Measurements from ENCODE around the gene UBE2O. TPM values are rescaled to one million over a fixed set of nuclear protein-coding genes. Genes with fewer than 3 reads are reported as not detected.

Gene UBE2O
- total RNA-seq, 1 experiment from 2014 or later = 19.5 TPM

GRCh38 chr17:76492123-76492988, 39.4 kb upstream of the UBE2O start:
- Mint-ChIP-seq H3K27me3 (ENCODE audit: insufficient read depth, unreplicated experiment) (no peaks in the 10 kb centered on the region), H3K9me3 (ENCODE audit: unreplicated experiment) (no peaks in the 10 kb centered on the region), H3K4me3 (ENCODE audit: unreplicated experiment) (no peak overlapping the region), H3K4me1 (ENCODE audit: insufficient read depth, unreplicated experiment) (peaks cover 13% of the 10 kb centered on the region), H3K36me3 (ENCODE audit: insufficient read depth, unreplicated experiment) (no peaks in the 10 kb centered on the region), H3K27ac (ENCODE audit: low read depth, unreplicated experiment) (no peak overlapping the region)
- intact Hi-C loops (cut with micrococcal nuclease) = no loop called here
- POLR2A ChIA-PET = interaction anchor here (0.5 to 1.1 kb wide), 4 partner anchors 64 to 387 kb away, joined by 3 to 5 read pairs (median 4); partner anchors contain the start of gene UBALD2
- TF ChIP-seq CTCF (IDR thresholded peaks at IDR 0.05; ENCODE audit: unreplicated experiment) = no peak
- CTCF ChIA-PET = interaction anchor here (0.5 to 3.2 kb wide), 6 partner anchors 15 to 371 kb away, joined by 3 to 10 read pairs (median 4); partner anchors contain the start of gene AANAT
- DNase-seq (ENCODE audit: unreplicated experiment) = no peak
- no TSS peak for BruUV-seq (replicated peaks)

DNA sequence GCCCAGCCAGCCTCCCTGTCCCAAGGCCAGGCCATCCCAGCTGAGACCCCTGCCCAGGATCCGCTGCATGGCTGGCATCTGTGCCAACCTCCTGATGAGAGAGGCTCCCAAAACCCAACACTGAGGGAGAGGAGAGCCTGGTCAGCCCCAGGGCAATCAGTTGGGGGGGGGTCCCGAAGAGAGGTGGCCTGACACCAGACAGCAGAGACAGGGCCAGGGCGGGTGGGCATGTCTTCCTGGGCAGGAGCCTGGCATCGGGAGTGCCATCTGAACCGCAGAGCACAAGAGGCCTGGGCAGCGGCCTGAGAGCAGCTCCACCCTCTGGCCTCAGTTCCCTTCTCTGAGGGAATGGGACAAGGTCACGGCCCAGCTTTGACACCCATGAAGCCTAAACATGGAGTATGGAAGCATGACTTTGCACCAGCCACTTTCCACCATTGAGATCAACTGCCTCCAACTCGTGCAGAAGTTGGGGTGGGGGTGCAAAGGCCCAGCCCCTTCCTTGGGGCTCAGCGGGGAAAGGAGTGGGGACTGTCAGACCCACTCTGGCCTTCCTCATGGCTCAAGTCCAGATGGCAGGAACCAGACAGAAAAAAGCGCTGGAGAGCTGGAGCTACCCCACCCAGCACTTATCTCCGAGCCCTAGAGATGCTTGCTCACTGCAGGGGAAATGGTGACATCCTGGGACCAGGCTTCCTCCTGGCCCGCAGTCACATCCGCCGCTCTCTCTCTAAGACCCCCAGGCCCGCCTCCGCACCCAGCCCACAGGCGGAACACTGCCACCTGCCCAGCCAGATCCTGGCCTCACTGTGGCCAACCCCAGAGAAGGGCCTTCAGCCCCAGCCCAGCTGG, 38.5 kb upstream of the UBE2O start:
- DNase-seq (ENCODE audit: unreplicated experiment) = no peak
- Mint-ChIP-seq H3K4me1 (ENCODE audit: insufficient read depth, unreplicated experiment) (peaks cover 12% of the 10 kb centered on the region), H3K4me3 (ENCODE audit: unreplicated experiment) (no peak overlapping the region), H3K27me3 (ENCODE audit: insufficient read depth, unreplicated experiment) (no peaks in the 10 kb centered on the region), H3K9me3 (ENCODE audit: unreplicated experiment) (no peaks in the 10 kb centered on the region), H3K27ac (ENCODE audit: low read depth, unreplicated experiment) (no peak overlapping the region), H3K36me3 (ENCODE audit: insufficient read depth, unreplicated experiment) (peaks cover 4% of the 10 kb centered on the region)
- ChIA-PET POLR2A (interaction anchor here (7.8 kb wide), 1 partner anchor 9 kb away, joined by 53 read pairs; the partner anchor contains the start of gene RHBDF2), CTCF (interaction anchor here (0.6 to 3.2 kb wide), 7 partner anchors 11 to 94 kb away, joined by 3 to 10 read pairs (median 3); partner anchors contain the start of gene AANAT)
- TF ChIP-seq CTCF (IDR thresholded peaks at IDR 0.05; ENCODE audit: unreplicated experiment) = no peak
- BruUV-seq (replicated peaks) = no TSS peak
- intact Hi-C loops (cut with micrococcal nuclease) = no loop called here

DNA sequence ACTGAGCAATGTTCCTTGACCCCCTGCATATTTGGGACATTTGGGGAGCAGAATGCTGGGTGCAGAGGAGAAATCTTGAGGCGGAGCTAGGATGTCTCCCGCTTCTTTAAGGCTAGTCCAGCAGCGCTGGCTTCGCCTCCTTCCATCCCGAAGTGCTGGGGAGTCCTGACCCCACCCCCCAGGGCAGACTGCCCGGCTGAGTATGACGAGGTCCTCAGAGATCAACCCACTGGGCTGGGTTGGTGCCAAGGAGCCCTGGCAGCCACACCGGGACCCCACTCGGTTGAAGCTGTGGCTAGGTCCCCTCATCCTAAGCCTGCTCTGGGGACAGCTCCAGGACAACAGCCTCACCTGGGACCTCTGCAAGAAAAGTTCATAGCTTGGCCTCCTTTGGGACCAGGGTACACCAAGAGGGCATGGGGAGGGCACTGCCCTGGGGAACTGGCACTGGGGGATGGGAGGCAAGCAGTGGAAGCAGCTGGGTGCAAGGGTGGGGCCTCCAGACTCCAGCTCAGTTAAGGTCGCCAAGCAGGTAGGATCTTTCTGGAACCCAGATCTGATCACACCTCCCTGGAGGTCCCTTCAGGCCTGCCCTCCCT, 37.3 kb upstream of the UBE2O start:
- POLR2A ChIA-PET = interaction anchor here (7.8 kb wide), 1 partner anchor 10 kb away, joined by 53 read pairs; the partner anchor contains the start of gene RHBDF2
- peaks cover 4% of the 10 kb centered on the region for H3K36me3 Mint-ChIP-seq (ENCODE audit: insufficient read depth, unreplicated experiment)
- CTCF ChIA-PET = interaction anchor here (0.6 to 3.2 kb wide), 6 partner anchors 12 to 100 kb away, joined by 3 to 10 read pairs (median 3); partner anchors contain the start of gene AANAT
- no peaks in the 10 kb centered on the region for H3K27me3 Mint-ChIP-seq (ENCODE audit: insufficient read depth, unreplicated experiment)
- H3K27ac Mint-ChIP-seq (ENCODE audit: low read depth, unreplicated experiment) = no peak overlapping the region
- peaks cover 12% of the 10 kb centered on the region for H3K4me1 Mint-ChIP-seq (ENCODE audit: insufficient read depth, unreplicated experiment)
- H3K9me3 Mint-ChIP-seq (ENCODE audit: unreplicated experiment) = no peaks in the 10 kb centered on the region
- no peak for TF ChIP-seq CTCF (IDR thresholded peaks at IDR 0.05; ENCODE audit: unreplicated experiment)
- no peak overlapping the region for H3K4me3 Mint-ChIP-seq (ENCODE audit: unreplicated experiment)
- BruUV-seq (replicated peaks) = no TSS peak
- intact Hi-C loops (cut with micrococcal nuclease) = no loop called here
- DNase-seq (ENCODE audit: unreplicated experiment) = no peak

Data from MCF 10A (cell line).